ENCODE measurements around the gene SRRM2. TPM values are rescaled to one million over a fixed set of nuclear protein-coding genes. Genes with fewer than 3 reads are reported as not detected.

SRRM2 gene
- total and polyA plus RNA-seq, 9 of the 15 experiments (the other 6 are each of a cell fraction or from before 2014, with no cell fraction given) = 26.7 to 563 (median 81.1) TPM

DNA sequence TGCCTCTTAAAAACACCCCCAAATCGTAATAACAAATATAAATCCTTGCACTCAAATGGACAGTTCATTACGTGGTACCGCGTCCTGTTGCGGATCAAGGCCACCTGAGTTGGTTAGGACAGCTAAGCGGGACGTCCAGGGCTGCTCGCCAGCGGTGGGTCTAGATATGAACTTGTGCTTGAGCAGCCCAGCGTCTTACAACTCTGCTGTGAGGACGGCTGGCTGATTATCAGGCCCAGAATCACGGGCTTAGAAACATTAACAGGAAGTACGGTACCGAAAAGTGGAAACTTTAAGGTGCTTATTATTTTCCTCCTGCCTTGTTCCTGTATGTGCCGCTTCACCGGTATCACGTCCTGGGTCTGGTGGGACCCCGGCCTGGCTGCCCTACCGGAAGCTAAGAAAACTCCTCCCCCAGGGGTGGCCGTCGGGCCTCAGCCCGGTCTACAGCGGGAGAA, 832 bp upstream of the SRRM2 start (continued):
- TF ChIP-seq HNRNPK (IDR thresholded peaks at IDR 0.05; ENCODE audit: low read depth, low read length, poor library complexity, severe bottlenecking) = no peak
- TF ChIP-seq SIX5 (IDR thresholded peaks at IDR 0.05; ENCODE audit: borderline replicate concordance in 1 of 2, insufficient read depth in 1 of 2, low read depth in 1 of 2, low read length in 2 of 2) = no peak
- TF ChIP-seq SRSF7 (optimal IDR thresholded peaks at IDR 0.05; ENCODE audit: low read depth, low read length) = no peak
- TF ChIP-seq ZBTB7A (IDR thresholded peaks at IDR 0.05; ENCODE audit: borderline replicate concordance, control insufficient read depth, low read depth, low read length) = peak; percentile 77; the same call in 1 of the 2 replicates
- TF ChIP-seq, protein P1, sequence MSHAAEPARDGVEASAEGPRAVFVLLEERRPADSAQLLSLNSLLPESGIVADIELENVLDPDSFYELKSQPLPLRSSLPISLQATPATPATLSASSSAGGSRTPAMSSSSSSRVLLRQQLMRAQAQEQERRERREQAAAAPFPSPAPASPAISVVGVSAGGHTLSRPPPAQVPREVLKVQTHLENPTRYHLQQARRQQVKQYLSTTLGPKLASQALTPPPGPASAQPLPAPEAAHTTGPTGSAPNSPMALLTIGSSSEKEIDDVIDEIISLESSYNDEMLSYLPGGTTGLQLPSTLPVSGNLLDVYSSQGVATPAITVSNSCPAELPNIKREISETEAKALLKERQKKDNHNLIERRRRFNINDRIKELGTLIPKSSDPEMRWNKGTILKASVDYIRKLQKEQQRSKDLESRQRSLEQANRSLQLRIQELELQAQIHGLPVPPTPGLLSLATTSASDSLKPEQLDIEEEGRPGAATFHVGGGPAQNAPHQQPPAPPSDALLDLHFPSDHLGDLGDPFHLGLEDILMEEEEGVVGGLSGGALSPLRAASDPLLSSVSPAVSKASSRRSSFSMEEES (CRISPR knock-in tag; IDR thresholded peaks at IDR 0.05) = no peak
- TF ChIP-seq, protein P2, sequence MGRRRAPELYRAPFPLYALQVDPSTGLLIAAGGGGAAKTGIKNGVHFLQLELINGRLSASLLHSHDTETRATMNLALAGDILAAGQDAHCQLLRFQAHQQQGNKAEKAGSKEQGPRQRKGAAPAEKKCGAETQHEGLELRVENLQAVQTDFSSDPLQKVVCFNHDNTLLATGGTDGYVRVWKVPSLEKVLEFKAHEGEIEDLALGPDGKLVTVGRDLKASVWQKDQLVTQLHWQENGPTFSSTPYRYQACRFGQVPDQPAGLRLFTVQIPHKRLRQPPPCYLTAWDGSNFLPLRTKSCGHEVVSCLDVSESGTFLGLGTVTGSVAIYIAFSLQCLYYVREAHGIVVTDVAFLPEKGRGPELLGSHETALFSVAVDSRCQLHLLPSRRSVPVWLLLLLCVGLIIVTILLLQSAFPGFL (CRISPR knock-in tag; IDR thresholded peaks at IDR 0.05) = 0 out of 2 replicates have a peak, but pooled peaks have one; percentile 68
- no peak for TF ChIP-seq TFAM (CRISPR knock-in tag; conservative IDR thresholded peaks at IDR 0.05)
- TF ChIP-seq, protein P3, sequence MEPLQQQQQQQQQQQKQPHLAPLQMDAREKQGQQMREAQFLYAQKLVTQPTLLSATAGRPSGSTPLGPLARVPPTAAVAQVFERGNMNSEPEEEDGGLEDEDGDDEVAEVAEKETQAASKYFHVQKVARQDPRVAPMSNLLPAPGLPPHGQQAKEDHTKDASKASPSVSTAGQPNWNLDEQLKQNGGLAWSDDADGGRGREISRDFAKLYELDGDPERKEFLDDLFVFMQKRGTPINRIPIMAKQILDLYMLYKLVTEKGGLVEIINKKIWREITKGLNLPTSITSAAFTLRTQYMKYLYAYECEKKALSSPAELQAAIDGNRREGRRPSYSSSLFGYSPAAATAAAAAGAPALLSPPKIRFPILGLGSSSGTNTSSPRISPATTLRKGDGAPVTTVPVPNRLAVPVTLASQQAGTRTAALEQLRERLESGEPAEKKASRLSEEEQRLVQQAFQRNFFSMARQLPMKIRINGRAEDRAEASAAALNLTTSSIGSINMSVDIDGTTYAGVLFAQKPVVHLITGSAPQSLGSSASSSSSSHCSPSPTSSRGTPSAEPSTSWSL (CRISPR knock-in tag; IDR thresholded peaks at IDR 0.05; ENCODE audit: borderline replicate concordance) = no peak
- TF ChIP-seq ARNT (IDR thresholded peaks at IDR 0.05) = no peak; a peak in 1 of 4 replicates
- TF ChIP-seq ZFPM2 (CRISPR knock-in tag; IDR thresholded peaks at IDR 0.05) = no peak
- no peak for TF ChIP-seq ZBTB17 (CRISPR knock-in tag; IDR thresholded peaks at IDR 0.05)
- TF ChIP-seq, protein P4, sequence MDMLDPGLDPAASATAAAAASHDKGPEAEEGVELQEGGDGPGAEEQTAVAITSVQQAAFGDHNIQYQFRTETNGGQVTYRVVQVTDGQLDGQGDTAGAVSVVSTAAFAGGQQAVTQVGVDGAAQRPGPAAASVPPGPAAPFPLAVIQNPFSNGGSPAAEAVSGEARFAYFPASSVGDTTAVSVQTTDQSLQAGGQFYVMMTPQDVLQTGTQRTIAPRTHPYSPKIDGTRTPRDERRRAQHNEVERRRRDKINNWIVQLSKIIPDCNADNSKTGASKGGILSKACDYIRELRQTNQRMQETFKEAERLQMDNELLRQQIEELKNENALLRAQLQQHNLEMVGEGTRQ (CRISPR knock-in tag; IDR thresholded peaks at IDR 0.05) = no peak
- no peak for TF ChIP-seq SAFB (IDR thresholded peaks at IDR 0.05; ENCODE audit: borderline replicate concordance, low read depth, low read length)
- TF ChIP-seq, protein P5, sequence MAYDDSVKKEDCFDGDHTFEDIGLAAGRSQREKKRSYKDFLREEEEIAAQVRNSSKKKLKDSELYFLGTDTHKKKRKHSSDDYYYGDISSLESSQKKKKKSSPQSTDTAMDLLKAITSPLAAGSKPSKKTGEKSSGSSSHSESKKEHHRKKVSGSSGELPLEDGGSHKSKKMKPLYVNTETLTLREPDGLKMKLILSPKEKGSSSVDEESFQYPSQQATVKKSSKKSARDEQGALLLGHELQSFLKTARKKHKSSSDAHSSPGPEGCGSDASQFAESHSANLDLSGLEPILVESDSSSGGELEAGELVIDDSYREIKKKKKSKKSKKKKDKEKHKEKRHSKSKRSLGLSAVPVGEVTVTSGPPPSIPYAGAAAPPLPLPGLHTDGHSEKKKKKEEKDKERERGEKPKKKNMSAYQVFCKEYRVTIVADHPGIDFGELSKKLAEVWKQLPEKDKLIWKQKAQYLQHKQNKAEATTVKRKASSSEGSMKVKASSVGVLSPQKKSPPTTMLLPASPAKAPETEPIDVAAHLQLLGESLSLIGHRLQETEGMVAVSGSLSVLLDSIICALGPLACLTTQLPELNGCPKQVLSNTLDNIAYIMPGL (CRISPR knock-in tag; IDR thresholded peaks at IDR 0.05) = no peak
- TF ChIP-seq RBM34 (IDR thresholded peaks at IDR 0.05; ENCODE audit: borderline replicate concordance, insufficient read depth, low read length) = no peak
- TF ChIP-seq PML (IDR thresholded peaks at IDR 0.05; ENCODE audit: low read length) = peak; percentile 36; the same call in 1 of the 2 replicates
- TF ChIP-seq RFX7 (CRISPR knock-in tag; IDR thresholded peaks at IDR 0.05) = no peak
- TF ChIP-seq ESRRB (CRISPR knock-in tag; IDR thresholded peaks at IDR 0.05; ENCODE audit: borderline replicate concordance) = 0 out of 2 replicates have a peak, but pooled peaks have one; percentile 25
- TF ChIP-seq MEF2D (tag; conservative IDR thresholded peaks at IDR 0.05; ENCODE audit: low read depth) = no peak
